Measurements from ENCODE around the gene KRT84. TPM values are rescaled to one million over a fixed set of nuclear protein-coding genes. Genes with fewer than 3 reads are reported as not detected.

Gene KRT84
- total RNA-seq, 4 donors from 2014 or later = not detected

- intact Hi-C loops (cut with DNase I) = no loop called here
- H3K36me3 ChIP-seq = no peaks in the 10 kb centered on the region
- DNase-seq = no peak
- no peaks in the 10 kb centered on the region for H3K9me3 ChIP-seq
- no peaks in the 10 kb centered on the region for H3K27me3 ChIP-seq
- no peak for TF ChIP-seq POLR2A (IDR thresholded peaks at IDR 0.05)
- no peak for TF ChIP-seq CTCF (IDR thresholded peaks at IDR 0.05)
- no peak overlapping the region for H3K27ac ChIP-seq
- H3K4me1 ChIP-seq = peaks cover 42 to 45% of the 10 kb centered on the region in 2 donors
- no peak overlapping the region for H3K4me3 ChIP-seq (replicated peaks in 1 of 3)
- 51 to 52% methylated on average over 5 of the region's 5 CpGs for WGBS, 2 donors
These were observed 31.3 kb downstream of the KRT84 start for GRCh38 chr12:52354200-52354599.

- Histone ChIP-seq H3K27ac (peak overlapping the region in 2 of 3 donors; percentile 93 to 95), H3K4me1 (peaks cover 42 to 48% of the 10 kb centered on the region in 2 donors), H3K9me3 (no peaks in the 10 kb centered on the region), H3K27me3 (no peaks in the 10 kb centered on the region), H3K4me3 (replicated peaks in 1 of 3) (no peak overlapping the region), H3K36me3 (no peaks in the 10 kb centered on the region)
- 56 to 61% methylated on average over 3 of the region's 3 CpGs for WGBS, 2 donors
- TF ChIP-seq POLR2A (IDR thresholded peaks at IDR 0.05) (no peak), CTCF (IDR thresholded peaks at IDR 0.05) (no peak)
- DNase-seq = no peak
- intact Hi-C loops (cut with DNase I) = no loop called here
These were observed 31.7 kb downstream of the KRT84 start for GRCh38 chr12:52353766-52354165.

- TF ChIP-seq POLR2A (IDR thresholded peaks at IDR 0.05) = no peak
- no peak for TF ChIP-seq CTCF (IDR thresholded peaks at IDR 0.05)
- Histone ChIP-seq H3K9me3 (no peaks in the 10 kb centered on the region), H3K27ac (peak overlapping the region; percentile 70 to 95 (median 93)), H3K36me3 (no peaks in the 10 kb centered on the region), H3K4me3 (replicated peaks in 1 of 3) (no peak overlapping the region), H3K27me3 (no peaks in the 10 kb centered on the region), H3K4me1 (peaks cover 47 to 53% of the 10 kb centered on the region in 2 donors)
- intact Hi-C loops (cut with DNase I) = no loop called here
- no peak for DNase-seq
- 81 to 100% methylated on average over 2 of the region's 2 CpGs for WGBS, 2 donors
These were observed 32.5 kb downstream of the KRT84 start for GRCh38 chr12:52352951-52353350.

GRCh38 chr12:52351196-52352059 lies 34.0 kb downstream of the KRT84 start:
- 20 to 24% methylated on average over 9 of the region's 9 CpGs for WGBS, 2 donors
- TF ChIP-seq POLR2A (IDR thresholded peaks at IDR 0.05) = peak in 1 of 2 donors; percentile 29
- TF ChIP-seq CTCF (IDR thresholded peaks at IDR 0.05) = no peak
- DNase-seq = peak; percentile 90 to 92
- Histone ChIP-seq H3K4me1 (peaks cover 53 to 61% of the 10 kb centered on the region in 2 donors), H3K36me3 (no peaks in the 10 kb centered on the region), H3K4me3 (replicated peaks in 1 of 3) (no peak overlapping the region), H3K27ac (peak overlapping the region; percentile 70 to 95 (median 93)), H3K9me3 (no peaks in the 10 kb centered on the region), H3K27me3 (no peaks in the 10 kb centered on the region)
- intact Hi-C loops (cut with DNase I) = no loop called here

- Histone ChIP-seq H3K36me3 (no peaks in the 10 kb centered on the region), H3K4me1 (peaks cover 59 to 68% of the 10 kb centered on the region in 2 donors), H3K4me3 (replicated peaks in 1 of 3) (no peak overlapping the region), H3K27me3 (no peaks in the 10 kb centered on the region), H3K9me3 (no peaks in the 10 kb centered on the region), H3K27ac (peak overlapping the region; percentile 66 to 95 (median 93))
- intact Hi-C loops (cut with DNase I) = no loop called here
- WGBS, 2 donors = 93 to 97% methylated on average over 5 of the region's 5 CpGs
- TF ChIP-seq POLR2A (IDR thresholded peaks at IDR 0.05) = no peak
- TF ChIP-seq CTCF (IDR thresholded peaks at IDR 0.05) = no peak
- DNase-seq = no peak
These were observed 34.7 kb downstream of the KRT84 start for GRCh38 chr12:52350786-52351185.
